GM18520 (cell line): ENCODE results near the gene CCDC120.
A peak's percentile ranks its signal among the peaks of the same experiment; 100 is the strongest.

Experiments
- ATAC-seq: cut with Tn5 transposase; IDR thresholded peaks from one replicate; pipeline ENCODE4 v1.9.1; 2021; ENCODE audit not compliant: unreplicated experiment

Gene CCDC120

GRCh38 chrX:49100704-49101628, 42.2 kb downstream of the CCDC120 start:
- ATAC-seq, result peak; percentile 98

GRCh38 chrX:49101629-49101984, 42.8 kb downstream of the CCDC120 start:
- ATAC-seq, result no peak

- no peak for ATAC-seq
Observed at GRCh38 chrX:49102190-49102589, 43.4 kb downstream of the CCDC120 start.

DNA sequence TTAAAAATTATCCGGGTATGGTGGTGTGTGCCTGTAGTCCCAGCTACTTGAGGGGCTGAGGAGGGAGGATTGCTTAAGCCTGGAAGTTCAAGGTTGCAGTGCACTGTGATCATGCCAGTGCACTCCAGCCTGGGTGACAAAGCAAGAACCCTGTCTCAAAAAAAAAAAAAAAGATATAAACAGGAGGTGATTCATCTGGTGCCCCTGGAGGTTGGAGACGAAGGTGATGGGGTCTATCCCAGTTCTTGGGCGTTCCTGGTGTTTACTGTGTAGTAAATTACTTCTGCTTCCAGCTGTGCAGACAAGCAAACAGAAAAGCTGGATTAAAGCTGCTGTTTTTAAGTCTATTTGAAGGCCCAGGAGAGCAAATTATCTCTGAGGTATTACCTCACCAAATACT, 44.8 kb downstream of the CCDC120 start:
- ATAC-seq, result no peak

- ATAC-seq, result no peak
Observed at GRCh38 chrX:49106296-49106695, 47.5 kb downstream of the CCDC120 start.

GRCh38 chrX:49106930-49107329, 48.1 kb downstream of the CCDC120 start:
- ATAC-seq, result no peak

GRCh38 chrX:49108641-49109040, 49.8 kb downstream of the CCDC120 start:
- ATAC-seq, result no peak

DNA sequence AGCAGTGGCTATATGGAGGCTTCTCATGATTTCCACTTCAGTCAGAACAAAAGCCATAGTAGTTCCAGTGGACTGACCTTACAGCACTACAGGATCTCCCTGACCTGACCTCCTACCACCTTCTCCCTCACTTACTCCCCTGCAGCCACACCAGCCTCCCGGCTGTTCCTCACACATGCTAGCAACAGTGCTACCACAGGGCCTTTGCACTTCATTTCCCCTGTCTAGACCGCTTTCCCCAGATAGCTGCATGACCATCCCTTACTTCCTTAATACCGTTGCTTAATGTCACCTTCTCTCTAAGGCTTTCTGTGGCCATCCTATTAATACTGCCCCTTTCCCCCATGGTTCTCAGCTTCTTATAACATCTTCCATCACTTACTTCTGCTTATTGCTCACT, 51.6 kb downstream of the CCDC120 start:
- no peak for ATAC-seq

GRCh38 chrX:49111791-49112190, 53.0 kb downstream of the CCDC120 start:
- no peak for ATAC-seq

DNA sequence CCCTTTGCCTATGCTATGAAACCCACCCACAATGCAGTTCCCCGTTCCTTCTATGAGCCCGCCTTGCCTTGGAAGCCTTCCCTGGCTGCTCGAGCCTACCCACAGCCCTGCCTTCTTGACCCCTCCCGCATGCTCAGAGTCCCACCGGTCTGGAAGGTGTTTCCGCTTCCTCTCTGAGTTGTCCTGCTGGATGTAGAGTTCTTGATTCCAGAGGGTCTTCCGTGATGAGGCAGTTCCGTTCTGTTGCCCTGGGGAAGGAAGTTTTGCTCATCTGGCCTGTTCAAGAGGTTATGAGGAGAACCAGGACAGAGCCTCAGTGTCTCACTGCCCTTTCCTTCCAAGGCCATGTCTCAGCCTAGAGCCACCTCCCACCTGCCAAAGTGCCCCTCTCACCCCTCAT, 57.3 kb downstream of the CCDC120 start:
- no peak for ATAC-seq

GRCh38 chrX:49116716-49117115, 57.9 kb downstream of the CCDC120 start:
- ATAC-seq, result no peak

DNA sequence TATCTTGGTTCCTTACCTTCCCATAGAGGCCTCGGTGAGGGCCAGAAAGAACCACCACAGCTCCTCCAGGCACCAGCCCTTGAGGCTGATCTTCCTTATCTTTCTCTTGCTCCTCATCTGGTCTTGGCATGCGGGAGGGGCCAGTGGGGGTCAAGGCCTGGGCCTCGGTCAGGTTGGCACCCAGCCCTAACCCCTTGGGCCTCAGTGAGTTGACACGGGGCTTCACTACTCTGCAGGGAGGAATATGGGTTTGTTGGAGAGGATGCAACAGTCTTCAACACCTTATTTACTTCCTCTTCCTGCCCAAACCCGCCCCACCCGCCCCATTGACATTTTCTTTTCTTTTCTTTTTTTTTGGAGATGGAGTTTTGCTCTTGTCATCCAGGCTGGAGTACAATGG, 58.8 kb downstream of the CCDC120 start:
- ATAC-seq, result no peak
